Measurements from ENCODE around the gene DPYD.

The DPYD gene

GRCh38 chr1:97792655-97793054, 128.2 kb downstream of the DPYD start:
- Histone ChIP-seq H2AFZ (ENCODE audit: low read length, unreplicated experiment) (no peak overlapping the region), H3K79me2 (ENCODE audit: control insufficient read depth, insufficient read depth, low read length, unreplicated experiment) (peaks cover 8% of the 10 kb centered on the region), H3K4me1 (ENCODE audit: control insufficient read depth, insufficient read depth, low read length, unreplicated experiment) (peaks cover 15% of the 10 kb centered on the region), H3K27me3 (ENCODE audit: insufficient read depth, low read length) (no peaks in the 10 kb centered on the region), H3K27ac (ENCODE audit: low read depth, low read length) (no peak overlapping the region), H3K36me3 (ENCODE audit: insufficient read depth, low read length) (no peaks in the 10 kb centered on the region), H3K4me3 (ENCODE audit: low read depth, low read length) (no peak overlapping the region)

DNA sequence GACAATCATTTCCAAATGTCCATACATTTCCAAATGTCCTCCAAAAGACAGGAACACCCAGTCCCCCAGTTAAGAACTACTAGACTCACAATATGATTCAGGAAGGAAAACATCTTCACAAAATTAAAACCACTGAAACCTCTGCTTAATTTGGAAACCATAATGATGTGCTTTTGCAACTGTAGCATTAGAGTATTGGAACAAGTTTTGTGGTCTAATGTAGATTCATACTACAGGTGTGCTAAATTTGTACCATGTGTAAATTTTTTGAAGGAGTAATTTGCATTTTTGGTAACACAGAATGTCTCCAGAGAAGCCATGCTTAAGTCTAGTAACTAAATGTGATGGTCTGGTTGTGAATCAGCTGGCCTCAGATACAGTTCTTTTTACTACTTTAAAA, 129.6 kb downstream of the DPYD start:
- no peak overlapping the region for H2AFZ ChIP-seq (ENCODE audit: low read length, unreplicated experiment)
- H3K4me3 ChIP-seq (ENCODE audit: low read depth, low read length), result no peak overlapping the region
- peaks cover under 1% of the 10 kb centered on the region for H3K4me1 ChIP-seq (ENCODE audit: control insufficient read depth, insufficient read depth, low read length, unreplicated experiment)
- H3K79me2 ChIP-seq (ENCODE audit: control insufficient read depth, insufficient read depth, low read length, unreplicated experiment), result peaks cover 8% of the 10 kb centered on the region
- H3K36me3 ChIP-seq (ENCODE audit: insufficient read depth, low read length), result no peaks in the 10 kb centered on the region
- H3K27ac ChIP-seq (ENCODE audit: low read depth, low read length), result no peak overlapping the region
- H3K27me3 ChIP-seq (ENCODE audit: insufficient read depth, low read length), result no peaks in the 10 kb centered on the region

DNA sequence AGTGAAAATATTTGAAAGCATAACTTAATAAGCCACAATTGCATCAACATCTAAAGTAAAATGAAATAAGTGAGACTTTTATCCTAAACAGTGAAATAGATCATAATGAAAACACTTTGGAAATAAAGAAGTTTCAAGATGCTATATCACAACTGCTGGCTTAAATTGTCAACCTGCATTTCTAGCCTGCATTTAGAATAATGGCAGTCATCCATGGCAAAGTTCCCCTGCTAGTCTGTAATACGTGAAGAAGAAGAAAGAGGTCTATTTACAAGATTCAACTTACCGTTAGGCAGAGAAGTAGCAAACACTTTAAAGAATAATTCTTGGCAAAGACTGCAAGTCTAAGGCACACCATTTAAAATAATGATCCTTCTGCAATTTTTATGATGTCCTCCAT, 133.6 kb downstream of the DPYD start:
- H3K4me3 ChIP-seq (ENCODE audit: low read depth, low read length), result no peak overlapping the region
- H3K79me2 ChIP-seq (ENCODE audit: control insufficient read depth, insufficient read depth, low read length, unreplicated experiment), result peaks cover 6% of the 10 kb centered on the region
- no peaks in the 10 kb centered on the region for H3K27me3 ChIP-seq (ENCODE audit: insufficient read depth, low read length)
- H2AFZ ChIP-seq (ENCODE audit: low read length, unreplicated experiment), result no peak overlapping the region
- H3K36me3 ChIP-seq (ENCODE audit: insufficient read depth, low read length), result no peaks in the 10 kb centered on the region
- no peaks in the 10 kb centered on the region for H3K4me1 ChIP-seq (ENCODE audit: control insufficient read depth, insufficient read depth, low read length, unreplicated experiment)
- H3K27ac ChIP-seq (ENCODE audit: low read depth, low read length), result no peak overlapping the region

DNA sequence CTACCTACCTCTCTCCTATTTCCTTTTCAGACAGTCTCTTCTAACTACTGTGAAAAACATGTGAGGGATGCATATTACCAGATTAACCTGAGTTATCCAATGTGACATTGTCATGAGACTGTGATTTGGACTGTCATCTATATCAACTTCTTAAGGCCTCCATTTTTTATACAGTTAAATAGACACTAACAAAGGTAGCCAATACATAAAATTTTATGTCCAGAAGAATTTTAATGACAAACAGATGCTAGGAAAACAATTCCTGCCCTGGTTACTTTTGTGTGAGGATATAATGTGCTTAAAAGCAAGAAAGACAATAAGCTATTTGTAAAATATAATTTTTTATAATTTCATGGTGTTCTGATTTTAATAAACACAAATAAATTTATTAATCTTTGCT, 136.2 kb downstream of the DPYD start:
- Histone ChIP-seq H2AFZ (ENCODE audit: low read length, unreplicated experiment) (no peak overlapping the region), H3K4me3 (ENCODE audit: low read depth, low read length) (no peak overlapping the region), H3K79me2 (ENCODE audit: control insufficient read depth, insufficient read depth, low read length, unreplicated experiment) (peaks cover 2% of the 10 kb centered on the region), H3K36me3 (ENCODE audit: insufficient read depth, low read length) (no peaks in the 10 kb centered on the region), H3K4me1 (ENCODE audit: control insufficient read depth, insufficient read depth, low read length, unreplicated experiment) (no peaks in the 10 kb centered on the region), H3K27me3 (ENCODE audit: insufficient read depth, low read length) (no peaks in the 10 kb centered on the region), H3K27ac (ENCODE audit: low read depth, low read length) (no peak overlapping the region)

- Histone ChIP-seq H3K79me2 (ENCODE audit: control insufficient read depth, insufficient read depth, low read length, unreplicated experiment) (peaks cover 2% of the 10 kb centered on the region), H3K4me1 (ENCODE audit: control insufficient read depth, insufficient read depth, low read length, unreplicated experiment) (no peaks in the 10 kb centered on the region), H3K27me3 (ENCODE audit: insufficient read depth, low read length) (no peaks in the 10 kb centered on the region), H3K4me3 (ENCODE audit: low read depth, low read length) (no peak overlapping the region), H2AFZ (ENCODE audit: low read length, unreplicated experiment) (no peak overlapping the region), H3K36me3 (ENCODE audit: insufficient read depth, low read length) (no peaks in the 10 kb centered on the region), H3K27ac (ENCODE audit: low read depth, low read length) (no peak overlapping the region)
Observed at GRCh38 chr1:97783751-97784150, 137.1 kb downstream of the DPYD start.

DNA sequence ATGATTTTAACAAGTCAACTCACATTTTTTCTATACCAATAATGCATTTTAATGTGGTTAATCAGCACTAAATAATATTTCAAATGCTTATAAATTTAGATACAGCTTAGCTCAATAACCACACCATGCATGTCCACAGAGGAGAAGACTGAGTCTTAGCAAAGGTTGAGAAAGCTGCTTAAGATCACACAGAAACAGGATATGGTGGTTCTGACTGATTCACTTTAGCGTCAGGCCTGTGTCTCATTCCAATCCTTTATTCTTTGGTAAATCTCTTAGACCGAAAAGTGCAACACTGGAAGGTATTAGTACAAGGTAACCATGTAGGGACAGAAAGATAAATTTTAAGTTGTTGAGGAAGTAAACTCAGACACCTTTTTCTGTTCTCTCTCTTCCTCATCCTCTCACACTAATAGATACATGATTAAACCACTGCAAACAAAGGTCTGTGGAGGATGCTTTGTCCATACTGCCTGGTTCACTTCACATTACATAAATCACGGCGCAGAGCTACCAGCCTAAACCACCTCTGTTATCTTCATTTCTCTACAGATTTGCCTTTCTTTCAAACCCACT, 139.0 kb downstream of the DPYD start:
- H3K4me3 ChIP-seq (ENCODE audit: low read depth, low read length), result no peak overlapping the region

GRCh38 chr1:97780884-97781283, 139.9 kb downstream of the DPYD start:
- Histone ChIP-seq H3K4me1 (ENCODE audit: control insufficient read depth, insufficient read depth, low read length, unreplicated experiment) (no peaks in the 10 kb centered on the region), H2AFZ (ENCODE audit: low read length, unreplicated experiment) (no peak overlapping the region), H3K79me2 (ENCODE audit: control insufficient read depth, insufficient read depth, low read length, unreplicated experiment) (peaks cover 2% of the 10 kb centered on the region), H3K27ac (ENCODE audit: low read depth, low read length) (no peak overlapping the region), H3K4me3 (ENCODE audit: low read depth, low read length) (no peak overlapping the region), H3K27me3 (ENCODE audit: insufficient read depth, low read length) (no peaks in the 10 kb centered on the region), H3K36me3 (ENCODE audit: insufficient read depth, low read length) (no peaks in the 10 kb centered on the region)

More for the DNA sequence above, 139.0 kb downstream of the DPYD start:
- Histone ChIP-seq H2AFZ (ENCODE audit: low read length, unreplicated experiment) (no peak overlapping the region), H3K36me3 (ENCODE audit: insufficient read depth, low read length) (no peaks in the 10 kb centered on the region), H3K79me2 (ENCODE audit: control insufficient read depth, insufficient read depth, low read length, unreplicated experiment) (peaks cover 2% of the 10 kb centered on the region), H3K27ac (ENCODE audit: low read depth, low read length) (no peak overlapping the region), H3K4me1 (ENCODE audit: control insufficient read depth, insufficient read depth, low read length, unreplicated experiment) (no peaks in the 10 kb centered on the region), H3K27me3 (ENCODE audit: insufficient read depth, low read length) (no peaks in the 10 kb centered on the region)

DNA sequence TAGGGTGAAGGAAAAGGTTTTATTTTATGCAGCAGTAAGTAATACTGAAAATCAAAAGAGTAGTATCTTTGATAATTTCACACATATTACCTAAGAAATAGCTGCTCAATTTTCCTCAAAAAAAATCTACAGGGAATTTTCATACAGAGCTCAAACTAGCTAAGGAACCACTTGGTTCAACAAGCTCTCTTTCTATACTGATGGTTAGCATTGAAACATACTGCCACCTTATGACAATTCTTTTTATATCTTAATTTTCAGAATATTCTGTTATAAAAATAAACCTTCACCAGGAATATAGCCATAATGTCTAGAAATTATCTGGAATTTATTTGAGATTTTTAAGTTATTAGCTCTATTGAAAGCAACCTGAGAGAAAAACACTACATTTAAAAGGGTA, 142.1 kb downstream of the DPYD start:
- Histone ChIP-seq H3K27me3 (ENCODE audit: insufficient read depth, low read length) (no peaks in the 10 kb centered on the region), H2AFZ (ENCODE audit: low read length, unreplicated experiment) (no peak overlapping the region), H3K79me2 (ENCODE audit: control insufficient read depth, insufficient read depth, low read length, unreplicated experiment) (peaks cover under 1% of the 10 kb centered on the region), H3K4me3 (ENCODE audit: low read depth, low read length) (no peak overlapping the region), H3K4me1 (ENCODE audit: control insufficient read depth, insufficient read depth, low read length, unreplicated experiment) (no peaks in the 10 kb centered on the region), H3K27ac (ENCODE audit: low read depth, low read length) (no peak overlapping the region), H3K36me3 (ENCODE audit: insufficient read depth, low read length) (peaks cover 11% of the 10 kb centered on the region; the same call in 1 of the 2 replicates)

DNA sequence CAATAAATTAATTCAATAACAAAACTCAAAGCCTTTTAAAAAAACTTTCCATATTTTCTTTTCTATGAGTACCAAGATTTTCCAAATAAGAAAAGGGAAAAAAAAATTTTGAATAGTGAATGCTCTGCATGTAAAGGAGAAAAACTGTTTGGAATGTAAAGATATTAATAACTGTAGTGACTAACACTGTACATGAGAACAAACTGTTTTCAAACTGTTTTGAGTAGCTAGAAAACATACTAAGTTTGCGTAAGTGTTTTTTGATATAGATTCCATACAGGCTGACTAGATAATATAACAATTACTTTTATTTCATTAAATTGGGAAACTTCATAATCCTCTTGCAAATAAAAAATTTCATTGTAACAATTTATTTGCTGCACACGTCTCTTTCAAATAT, 150.5 kb downstream of the DPYD start:
- Histone ChIP-seq H3K27ac (ENCODE audit: low read depth, low read length) (no peak overlapping the region), H3K4me1 (ENCODE audit: control insufficient read depth, insufficient read depth, low read length, unreplicated experiment) (peaks cover 10% of the 10 kb centered on the region), H3K27me3 (ENCODE audit: insufficient read depth, low read length) (no peaks in the 10 kb centered on the region), H3K4me3 (ENCODE audit: low read depth, low read length) (no peak overlapping the region), H2AFZ (ENCODE audit: low read length, unreplicated experiment) (no peak overlapping the region), H3K36me3 (ENCODE audit: insufficient read depth, low read length) (peaks cover 18% of the 10 kb centered on the region; the same call in 1 of the 2 replicates), H3K79me2 (ENCODE audit: control insufficient read depth, insufficient read depth, low read length, unreplicated experiment) (no peaks in the 10 kb centered on the region)

GRCh38 chr1:97767381-97767780, 153.5 kb downstream of the DPYD start:
- Histone ChIP-seq H3K4me1 (ENCODE audit: control insufficient read depth, insufficient read depth, low read length, unreplicated experiment) (peaks cover 6% of the 10 kb centered on the region), H3K27me3 (ENCODE audit: insufficient read depth, low read length) (no peaks in the 10 kb centered on the region), H3K27ac (ENCODE audit: low read depth, low read length) (no peak overlapping the region), H2AFZ (ENCODE audit: low read length, unreplicated experiment) (no peak overlapping the region), H3K79me2 (ENCODE audit: control insufficient read depth, insufficient read depth, low read length, unreplicated experiment) (no peaks in the 10 kb centered on the region), H3K4me3 (ENCODE audit: low read depth, low read length) (no peak overlapping the region), H3K36me3 (ENCODE audit: insufficient read depth, low read length) (peaks cover 13% of the 10 kb centered on the region)

- H3K4me3 ChIP-seq (ENCODE audit: low read depth, low read length), result no peak overlapping the region
- H3K27me3 ChIP-seq (ENCODE audit: insufficient read depth, low read length), result no peaks in the 10 kb centered on the region
- no peak overlapping the region for H3K27ac ChIP-seq (ENCODE audit: low read depth, low read length)
- no peaks in the 10 kb centered on the region for H3K79me2 ChIP-seq (ENCODE audit: control insufficient read depth, insufficient read depth, low read length, unreplicated experiment)
- H3K4me1 ChIP-seq (ENCODE audit: control insufficient read depth, insufficient read depth, low read length, unreplicated experiment), result peaks cover under 1% of the 10 kb centered on the region
- no peak overlapping the region for H2AFZ ChIP-seq (ENCODE audit: low read length, unreplicated experiment)
- H3K36me3 ChIP-seq (ENCODE audit: insufficient read depth, low read length), result peaks cover 28% of the 10 kb centered on the region
Observed at GRCh38 chr1:97764991-97765390, 155.8 kb downstream of the DPYD start.

Measured in ACC112 (cell line).